DND-41 (cell line): Measurements from ENCODE around the gene GIN1.
"Not testable (repeated sequence)": the region's sequence is repeated elsewhere in the genome, so short reads cannot be mapped to it uniquely, and the experiment has no call there.

Experiments
- ATAC-seq: fragments of 200-7000 bp; cut with Tn5 transposase; 3 replicates; pipeline ENCODE4 v1.9.1; 2021; ENCODE audit warnings: low read depth; ENCODE audit not compliant: insufficient read depth
- DNase-seq: peaks from one replicate; pipeline ENCODE4 v3.0.0-alpha.2; 2020
- H2AFZ ChIP-seq: 2 replicates; pipeline ENCODE4 v1.6.0; 2012; ENCODE audit warnings: low read depth, low read length
- H3K27ac ChIP-seq: 2 replicates; pipeline ENCODE4 v1.5.1; 2012; ENCODE audit warnings: low read length, inconsistent platforms
- H3K27me3 ChIP-seq: fragments of 200-600 bp; sonication (generic); 2 replicates; pipeline ENCODE4 v1.6.0; 2012; ENCODE audit warnings: low read length, mild to moderate bottlenecking, inconsistent platforms; ENCODE audit not compliant: insufficient read depth, poor library complexity
- H3K36me3 ChIP-seq: 2 replicates; pipeline ENCODE4 v1.5.1; 2012; ENCODE audit warnings: low read length, inconsistent platforms; ENCODE audit not compliant: insufficient read depth
- H3K4me1 ChIP-seq: 2 replicates; pipeline ENCODE4 v1.5.1; 2012; ENCODE audit warnings: mild to moderate bottlenecking, low read length; ENCODE audit not compliant: insufficient read depth
- H3K4me2 ChIP-seq: 2 replicates; pipeline ENCODE4 v1.6.0; 2012; ENCODE audit warnings: mild to moderate bottlenecking, moderate library complexity, low read length, inconsistent platforms; ENCODE audit not compliant: insufficient read depth
- H3K4me3 ChIP-seq, 2 experiments: fragments of 200-600 bp in 1 of 2; shearing (Covaris generic) in 1 of 2; 2 replicates each; pipeline ENCODE4 v1.5.1; 2012 to 2016; ENCODE audit warnings: inconsistent platforms in 2 of 2, low read length in 2 of 2, mild to moderate bottlenecking in 2 of 2, low read depth in 1 of 2, moderate library complexity in 1 of 2
- H3K79me2 ChIP-seq: 2 replicates; pipeline ENCODE4 v1.6.0; 2012; ENCODE audit warnings: low read length, inconsistent platforms; ENCODE audit not compliant: insufficient read depth
- H3K9ac ChIP-seq: 2 replicates; pipeline ENCODE4 v1.6.0; 2012; ENCODE audit warnings: low read depth, mild to moderate bottlenecking, inconsistent platforms, low read length, moderate library complexity
- H3K9me3 ChIP-seq: 2 replicates; pipeline ENCODE4 v1.5.1; 2012; ENCODE audit warnings: low read length, moderate library complexity, mild to moderate bottlenecking, inconsistent platforms; ENCODE audit not compliant: insufficient read depth, severe bottlenecking
- H4K20me1 ChIP-seq: 2 replicates; pipeline ENCODE4 v1.6.0; 2012; ENCODE audit warnings: low read length; ENCODE audit not compliant: insufficient read depth
- EZH2 ChIP-seq: IDR thresholded peaks from 3 replicates; pipeline ENCODE4 v1.6.1; 2012; ENCODE audit warnings: borderline replicate concordance, low read depth, mild to moderate bottlenecking, moderate library complexity, low read length, inconsistent platforms; ENCODE audit not compliant: severe bottlenecking
- TF ChIP-seq, protein P1 (sequence below): IDR thresholded peaks from 2 replicates; pipeline ENCODE4 v1.5.1; 2012; ENCODE audit warnings: borderline replicate concordance, low read length, moderate library complexity, mild to moderate bottlenecking; ENCODE audit not compliant: poor library complexity, severe bottlenecking; ENCODE audit errors: extremely low read depth

Gene GIN1

DNA sequence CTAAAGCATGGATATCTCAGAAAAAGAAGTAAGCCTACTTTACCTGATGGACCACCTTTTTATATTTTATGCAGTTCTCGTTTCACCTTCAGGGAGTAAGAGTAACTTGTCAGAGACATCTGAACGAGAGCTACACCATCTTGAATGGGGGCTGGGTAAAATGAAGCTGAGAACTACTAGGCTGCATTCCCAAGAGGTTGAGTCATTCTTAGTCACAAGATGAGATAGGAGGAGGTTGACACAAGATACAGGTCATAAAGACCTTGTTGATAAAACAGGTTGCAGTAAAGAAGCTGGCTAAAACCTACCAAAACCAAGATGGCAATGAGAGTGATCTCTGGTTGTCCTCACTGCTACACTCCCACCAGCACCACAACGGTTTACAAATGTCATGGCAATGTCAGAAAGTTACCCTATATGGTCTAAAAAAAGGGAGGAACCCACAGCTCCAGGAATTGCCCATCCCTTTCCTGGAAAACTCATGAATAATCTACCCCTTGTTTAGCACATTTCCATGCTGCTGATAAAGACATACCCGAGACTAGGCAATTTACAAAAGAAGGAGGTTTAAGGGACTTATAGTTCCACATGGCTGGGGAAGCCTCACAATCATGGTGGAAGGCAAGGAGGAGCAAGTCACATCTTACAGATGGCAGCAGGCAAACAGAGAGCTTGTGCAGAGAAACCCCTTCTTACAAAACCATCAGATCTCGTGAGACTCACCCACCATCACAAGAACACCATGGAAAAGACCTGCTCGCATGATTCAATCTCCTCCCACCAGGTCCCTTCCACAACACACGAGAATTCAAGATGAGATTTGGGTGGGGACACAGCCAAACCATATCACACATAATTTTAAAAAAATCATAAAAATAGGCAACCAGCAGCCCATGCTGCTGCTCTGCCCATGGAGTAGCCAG, 62.5 kb downstream of the GIN1 start:
- H3K79me2 ChIP-seq = no peaks in the 10 kb centered on the region
- no peaks in the 10 kb centered on the region for H3K36me3 ChIP-seq
- H3K4me2 ChIP-seq = no peak overlapping the region
- H2AFZ ChIP-seq = no peak overlapping the region
- no peaks in the 10 kb centered on the region for H4K20me1 ChIP-seq
- no peak for DNase-seq
- ATAC-seq = no peak
- no peak overlapping the region for H3K27ac ChIP-seq
- no peaks in the 10 kb centered on the region for H3K27me3 ChIP-seq
- no peak for TF ChIP-seq EZH2
- TF ChIP-seq, protein P1, sequence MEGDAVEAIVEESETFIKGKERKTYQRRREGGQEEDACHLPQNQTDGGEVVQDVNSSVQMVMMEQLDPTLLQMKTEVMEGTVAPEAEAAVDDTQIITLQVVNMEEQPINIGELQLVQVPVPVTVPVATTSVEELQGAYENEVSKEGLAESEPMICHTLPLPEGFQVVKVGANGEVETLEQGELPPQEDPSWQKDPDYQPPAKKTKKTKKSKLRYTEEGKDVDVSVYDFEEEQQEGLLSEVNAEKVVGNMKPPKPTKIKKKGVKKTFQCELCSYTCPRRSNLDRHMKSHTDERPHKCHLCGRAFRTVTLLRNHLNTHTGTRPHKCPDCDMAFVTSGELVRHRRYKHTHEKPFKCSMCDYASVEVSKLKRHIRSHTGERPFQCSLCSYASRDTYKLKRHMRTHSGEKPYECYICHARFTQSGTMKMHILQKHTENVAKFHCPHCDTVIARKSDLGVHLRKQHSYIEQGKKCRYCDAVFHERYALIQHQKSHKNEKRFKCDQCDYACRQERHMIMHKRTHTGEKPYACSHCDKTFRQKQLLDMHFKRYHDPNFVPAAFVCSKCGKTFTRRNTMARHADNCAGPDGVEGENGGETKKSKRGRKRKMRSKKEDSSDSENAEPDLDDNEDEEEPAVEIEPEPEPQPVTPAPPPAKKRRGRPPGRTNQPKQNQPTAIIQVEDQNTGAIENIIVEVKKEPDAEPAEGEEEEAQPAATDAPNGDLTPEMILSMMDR = no peak
- H3K4me1 ChIP-seq = no peaks in the 10 kb centered on the region
- H3K4me3 ChIP-seq = no peak overlapping the region
- H3K9me3 ChIP-seq = no peaks in the 10 kb centered on the region
- H3K9ac ChIP-seq = no peak overlapping the region

DNA sequence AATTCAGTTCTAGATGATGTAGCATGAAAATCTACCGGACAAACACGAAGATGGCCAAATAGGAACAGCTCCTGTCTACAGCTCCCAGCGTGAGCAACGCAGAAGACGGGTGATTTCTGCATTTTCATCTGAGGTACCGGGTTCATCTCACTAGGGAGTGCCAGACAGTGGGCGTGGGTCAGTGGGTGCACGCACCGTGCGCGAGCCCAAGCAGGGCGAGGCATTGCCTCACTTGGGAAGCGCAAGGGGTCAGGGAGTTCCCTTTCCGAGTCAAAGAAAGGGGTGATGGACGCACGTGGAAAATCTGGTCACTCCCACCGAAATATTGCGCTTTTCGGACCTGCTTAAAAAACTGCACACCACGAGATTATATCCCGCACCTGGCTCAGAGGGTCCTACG, 73.2 kb downstream of the GIN1 start:
- not testable (repeated sequence) for H3K27ac ChIP-seq, ATAC-seq, H3K4me2 ChIP-seq, H3K9ac ChIP-seq, H3K79me2 ChIP-seq, H3K9me3 ChIP-seq, H3K36me3 ChIP-seq, H3K4me3 ChIP-seq, H2AFZ ChIP-seq, H3K4me1 ChIP-seq, DNase-seq, H3K27me3 ChIP-seq, H4K20me1 ChIP-seq

DNA sequence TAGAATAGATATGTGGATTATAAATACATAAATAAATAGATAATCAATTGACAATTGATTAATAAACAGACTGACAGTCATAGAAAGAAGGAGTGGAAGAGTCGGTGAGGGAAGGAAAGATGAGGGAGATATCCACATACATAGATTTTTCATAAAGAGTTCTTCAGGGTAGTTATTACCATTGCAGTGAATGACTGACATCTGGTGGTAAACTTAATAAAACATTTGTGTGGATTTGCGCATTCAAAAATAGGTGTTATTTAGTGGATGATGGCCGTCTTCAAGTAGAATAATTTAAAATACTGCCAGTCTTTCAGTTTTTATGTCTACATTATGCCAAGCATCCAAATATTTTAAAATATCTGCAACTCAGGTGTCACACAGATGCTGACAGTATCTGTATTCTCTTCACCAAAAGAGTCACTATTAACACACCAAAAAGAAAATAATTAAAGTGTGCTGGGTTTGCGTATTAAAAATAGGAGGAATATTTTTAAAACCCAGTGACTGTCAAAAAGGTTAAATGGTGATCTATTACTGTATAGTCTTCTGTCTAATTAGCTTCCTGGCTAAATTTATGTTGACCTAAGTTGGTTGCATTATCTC, 78.8 kb downstream of the GIN1 start:
- Histone ChIP-seq H3K27ac (no peak overlapping the region), H2AFZ (no peak overlapping the region), H3K79me2 (no peaks in the 10 kb centered on the region), H3K4me3 (no peak overlapping the region), H3K9me3 (no peaks in the 10 kb centered on the region), H3K4me1 (no peaks in the 10 kb centered on the region), H3K27me3 (no peaks in the 10 kb centered on the region), H3K4me2 (no peak overlapping the region), H3K36me3 (no peaks in the 10 kb centered on the region), H4K20me1 (no peaks in the 10 kb centered on the region), H3K9ac (no peak overlapping the region)
- TF ChIP-seq, protein P1 = peak; percentile 66
- TF ChIP-seq EZH2 = no peak
- ATAC-seq (peak; percentile 74), DNase-seq (no peak)
